Measurements from ENCODE around the gene P4HA1.

Gene P4HA1

GRCh38 chr10:73054286-73054685, 42.4 kb downstream of the P4HA1 start:
- no peak for TF ChIP-seq SIN3A (IDR thresholded peaks at IDR 0.05; ENCODE audit: borderline replicate concordance, insufficient read depth, low read length)
- no peak for TF ChIP-seq POLR2AphosphoS5 (IDR thresholded peaks at IDR 0.05; ENCODE audit: low read depth, low read length)
- no peak for TF ChIP-seq TAF1 (IDR thresholded peaks at IDR 0.05; ENCODE audit: borderline replicate concordance, insufficient read depth, low read length)
- TF ChIP-seq FOXP2 (optimal IDR thresholded peaks at IDR 0.05; ENCODE audit: borderline replicate concordance, extremely low read depth, extremely low read length, insufficient read depth), result no peak
- TF ChIP-seq, protein P1, sequence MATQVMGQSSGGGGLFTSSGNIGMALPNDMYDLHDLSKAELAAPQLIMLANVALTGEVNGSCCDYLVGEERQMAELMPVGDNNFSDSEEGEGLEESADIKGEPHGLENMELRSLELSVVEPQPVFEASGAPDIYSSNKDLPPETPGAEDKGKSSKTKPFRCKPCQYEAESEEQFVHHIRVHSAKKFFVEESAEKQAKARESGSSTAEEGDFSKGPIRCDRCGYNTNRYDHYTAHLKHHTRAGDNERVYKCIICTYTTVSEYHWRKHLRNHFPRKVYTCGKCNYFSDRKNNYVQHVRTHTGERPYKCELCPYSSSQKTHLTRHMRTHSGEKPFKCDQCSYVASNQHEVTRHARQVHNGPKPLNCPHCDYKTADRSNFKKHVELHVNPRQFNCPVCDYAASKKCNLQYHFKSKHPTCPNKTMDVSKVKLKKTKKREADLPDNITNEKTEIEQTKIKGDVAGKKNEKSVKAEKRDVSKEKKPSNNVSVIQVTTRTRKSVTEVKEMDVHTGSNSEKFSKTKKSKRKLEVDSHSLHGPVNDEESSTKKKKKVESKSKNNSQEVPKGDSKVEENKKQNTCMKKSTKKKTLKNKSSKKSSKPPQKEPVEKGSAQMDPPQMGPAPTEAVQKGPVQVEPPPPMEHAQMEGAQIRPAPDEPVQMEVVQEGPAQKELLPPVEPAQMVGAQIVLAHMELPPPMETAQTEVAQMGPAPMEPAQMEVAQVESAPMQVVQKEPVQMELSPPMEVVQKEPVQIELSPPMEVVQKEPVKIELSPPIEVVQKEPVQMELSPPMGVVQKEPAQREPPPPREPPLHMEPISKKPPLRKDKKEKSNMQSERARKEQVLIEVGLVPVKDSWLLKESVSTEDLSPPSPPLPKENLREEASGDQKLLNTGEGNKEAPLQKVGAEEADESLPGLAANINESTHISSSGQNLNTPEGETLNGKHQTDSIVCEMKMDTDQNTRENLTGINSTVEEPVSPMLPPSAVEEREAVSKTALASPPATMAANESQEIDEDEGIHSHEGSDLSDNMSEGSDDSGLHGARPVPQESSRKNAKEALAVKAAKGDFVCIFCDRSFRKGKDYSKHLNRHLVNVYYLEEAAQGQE (IDR thresholded peaks at IDR 0.05; ENCODE audit: insufficient read depth in 1 of 2, low read depth in 2 of 2, low read length in 2 of 2), result no peak

DNA sequence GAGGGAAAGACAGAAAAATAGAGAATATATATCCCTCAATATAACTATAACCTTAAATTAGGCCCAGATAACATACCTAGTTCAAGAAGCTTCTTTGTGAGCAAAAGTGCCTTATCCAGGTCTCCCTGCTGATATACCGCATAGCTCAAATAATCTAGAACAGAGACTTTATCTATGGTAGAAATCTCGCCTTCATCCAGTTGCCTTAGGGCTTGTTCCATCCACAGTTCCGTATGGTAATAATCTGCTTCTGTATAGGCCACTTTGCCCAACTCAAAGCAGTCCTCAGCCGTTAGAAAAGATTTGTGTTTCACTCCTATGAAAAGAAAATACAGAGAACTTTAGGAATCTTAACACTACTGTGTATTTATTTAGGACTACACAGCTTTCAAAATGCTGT, 43.4 kb downstream of the P4HA1 start:
- TF ChIP-seq TAF1 (IDR thresholded peaks at IDR 0.05; ENCODE audit: borderline replicate concordance, insufficient read depth, low read length) (no peak), FOXP2 (optimal IDR thresholded peaks at IDR 0.05; ENCODE audit: borderline replicate concordance, extremely low read depth, extremely low read length, insufficient read depth) (no peak), POLR2AphosphoS5 (IDR thresholded peaks at IDR 0.05; ENCODE audit: low read depth, low read length) (no peak), SIN3A (IDR thresholded peaks at IDR 0.05; ENCODE audit: borderline replicate concordance, insufficient read depth, low read length) (no peak)
- TF ChIP-seq, protein P1 (IDR thresholded peaks at IDR 0.05; ENCODE audit: insufficient read depth in 1 of 2, low read depth in 2 of 2, low read length in 2 of 2), result no peak

DNA sequence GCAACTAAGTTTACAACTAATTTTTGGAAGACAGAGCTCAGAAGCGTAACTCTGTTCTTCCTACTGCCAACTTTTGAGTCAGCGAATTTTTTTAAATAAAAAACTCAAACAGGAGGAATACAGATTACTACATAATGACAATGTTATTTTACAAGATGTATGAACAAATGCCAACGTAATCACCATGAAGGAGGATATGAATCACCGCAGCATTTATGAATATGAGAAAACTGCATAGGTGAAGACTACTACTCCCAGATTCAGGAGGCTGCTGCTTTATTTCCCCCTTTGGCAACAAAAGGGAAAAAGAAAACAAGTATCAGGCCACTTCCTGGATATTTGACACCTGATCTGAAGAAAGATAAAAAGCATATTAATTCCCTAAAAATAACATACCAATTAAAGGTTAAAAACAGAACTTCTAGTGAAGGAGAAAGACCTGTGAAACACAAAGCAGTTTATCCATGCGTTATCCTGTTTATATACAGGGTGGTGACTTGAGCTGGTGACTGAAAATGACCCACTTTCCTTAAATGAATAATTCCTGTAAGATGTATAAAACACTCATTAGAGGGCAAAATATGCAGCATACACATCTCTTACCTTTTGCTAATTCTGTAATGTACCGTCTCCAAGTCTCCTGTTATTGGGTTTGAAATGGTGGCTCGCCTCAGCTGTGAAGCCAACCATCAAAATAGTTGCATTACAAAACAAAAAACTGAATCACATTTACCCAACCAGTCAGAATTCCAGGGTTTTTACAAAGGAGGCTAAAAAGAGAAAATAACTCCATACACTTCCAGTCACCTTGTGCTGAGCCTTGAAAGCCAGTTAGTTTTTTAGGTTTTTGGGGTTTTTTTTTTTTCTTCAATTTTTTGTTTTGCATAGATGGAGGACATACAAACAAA, 52.0 kb downstream of the P4HA1 start:
- TF ChIP-seq SIN3A (IDR thresholded peaks at IDR 0.05; ENCODE audit: borderline replicate concordance, insufficient read depth, low read length) (no peak), TAF1 (IDR thresholded peaks at IDR 0.05; ENCODE audit: borderline replicate concordance, insufficient read depth, low read length) (no peak), POLR2AphosphoS5 (IDR thresholded peaks at IDR 0.05; ENCODE audit: low read depth, low read length) (no peak), FOXP2 (optimal IDR thresholded peaks at IDR 0.05; ENCODE audit: borderline replicate concordance, extremely low read depth, extremely low read length, insufficient read depth) (no peak)
- TF ChIP-seq, protein P1 (IDR thresholded peaks at IDR 0.05; ENCODE audit: insufficient read depth in 1 of 2, low read depth in 2 of 2, low read length in 2 of 2), result no peak

DNA sequence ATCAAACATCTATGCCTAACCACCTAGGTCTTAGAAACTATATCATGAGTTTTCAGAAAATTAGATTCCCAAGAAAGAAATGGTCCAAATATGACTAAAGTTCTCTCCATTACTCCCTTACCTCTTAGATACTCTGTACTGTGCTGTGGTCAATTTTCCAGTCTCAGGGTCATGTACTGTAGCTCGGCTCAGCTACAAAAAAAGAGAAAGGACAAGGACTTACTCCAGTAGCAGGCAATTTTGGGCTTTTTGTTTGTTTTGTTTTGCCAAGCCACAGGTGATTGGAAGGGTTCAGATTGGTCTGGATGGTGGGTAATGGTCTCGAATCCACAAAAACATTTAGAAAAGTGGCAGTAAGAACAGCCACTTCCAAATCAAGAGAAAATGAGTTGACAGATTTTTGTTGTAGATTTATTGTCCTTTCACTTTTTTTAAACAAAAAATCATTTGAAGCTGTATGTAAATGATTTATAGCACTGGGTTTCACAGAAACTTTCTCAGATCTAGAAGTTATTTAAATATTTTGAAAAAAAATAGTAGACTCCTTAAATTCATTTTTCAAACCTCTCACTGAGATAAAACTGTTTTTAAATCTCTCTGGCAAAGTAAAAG, 52.8 kb downstream of the P4HA1 start:
- TF ChIP-seq SIN3A (IDR thresholded peaks at IDR 0.05; ENCODE audit: borderline replicate concordance, insufficient read depth, low read length) (no peak), FOXP2 (optimal IDR thresholded peaks at IDR 0.05; ENCODE audit: borderline replicate concordance, extremely low read depth, extremely low read length, insufficient read depth) (no peak), TAF1 (IDR thresholded peaks at IDR 0.05; ENCODE audit: borderline replicate concordance, insufficient read depth, low read length) (no peak), POLR2AphosphoS5 (IDR thresholded peaks at IDR 0.05; ENCODE audit: low read depth, low read length) (no peak)
- TF ChIP-seq, protein P1 (IDR thresholded peaks at IDR 0.05; ENCODE audit: insufficient read depth in 1 of 2, low read depth in 2 of 2, low read length in 2 of 2), result no peak
